H1 (cell line): ENCODE measurements around the gene HNF4A. TPM values are rescaled to one million over a fixed set of nuclear protein-coding genes. Genes with fewer than 3 reads are reported as not detected.

Experiments
- CTCF ChIA-PET: fragments of 300-600 bp; sonication (Branson Sonifier 250); formaldehyde crosslinking; loops from one replicate; lab custom pipeline; 2021; ENCODE audit not compliant: partially characterized antibody; lab: Charles Lee
- POLR2A ChIA-PET: fragments of 300-600 bp; sonication (Branson Sonifier 250); formaldehyde crosslinking; loops from one replicate; lab custom pipeline; 2021; ENCODE audit warnings: inconsistent platforms; ENCODE audit not compliant: partially characterized antibody; lab: Charles Lee
- DNase-seq, 2 experiments: peaks; one replicate each; pipeline versions ENCODE4 v3.0.0 to v3.0.0-alpha.2; 2010 to 2022; ENCODE audit warnings: low spot score in 2 of 2, low read depth in 1 of 2, mixed read lengths in 1 of 2
- FAIRE-seq: peaks from 2 replicates; lab custom pipeline; 2011; peaks lifted over from hg19 to GRCh38; lab: Jason Lieb, UNC
- H2AFZ ChIP-seq: 2 replicates; pipeline ENCODE4 v1.8.1; 2012; ENCODE audit warnings: low read length, inconsistent platforms
- H2AK5ac ChIP-seq: 2 replicates; pipeline ENCODE4 v1.6.1; 2013; ENCODE audit warnings: low read depth, low read length
- H2BK120ac ChIP-seq: replicated peaks from 2 replicates; pipeline ENCODE3; 2013; ENCODE audit warnings: low read depth, low read length, inconsistent platforms
- H2BK12ac ChIP-seq: 2 replicates; pipeline ENCODE4 v1.6.1; 2013; ENCODE audit warnings: low read depth, low read length
- H2BK15ac ChIP-seq: 2 replicates; pipeline ENCODE4 v1.6.1; 2013; ENCODE audit warnings: low read length
- H2BK20ac ChIP-seq: 2 replicates; pipeline ENCODE4 v1.6.1; 2013; ENCODE audit warnings: low read length
- H2BK5ac ChIP-seq: 2 replicates; pipeline ENCODE4 v1.6.1; 2013; ENCODE audit warnings: low read depth, low read length
- H3K14ac ChIP-seq: 2 replicates; pipeline ENCODE4 v1.6.1; 2013; ENCODE audit warnings: inconsistent platforms; ENCODE audit not compliant: insufficient read length
- H3K18ac ChIP-seq: 2 replicates; pipeline ENCODE4 v1.6.1; 2013; ENCODE audit warnings: low read length; ENCODE audit errors: extremely low read depth
- H3K23ac ChIP-seq: 2 replicates; pipeline ENCODE4 v1.6.1; 2013; ENCODE audit warnings: inconsistent platforms; ENCODE audit not compliant: insufficient read length
- H3K23me2 ChIP-seq: 2 replicates; pipeline ENCODE4 v1.6.1; 2013; ENCODE audit warnings: low read depth, low read length
- H3K27ac ChIP-seq: 2 replicates; pipeline ENCODE4 v1.6.1; 2011; ENCODE audit warnings: low read depth, low read length, inconsistent platforms
- H3K27me3 ChIP-seq, 4 experiments: replicated peaks in 1 of 4; 1 replicate in 1 of 4; 2 replicates in 3 of 4; pipeline versions ENCODE4 v1.6.1 to v1.8.1; 2011 to 2013; ENCODE audit warnings: low read length in 3 of 4, mild to moderate bottlenecking in 3 of 4, inconsistent platforms in 2 of 4, mixed read lengths in 2 of 4, moderate library complexity in 1 of 4; ENCODE audit not compliant: control insufficient read depth in 3 of 4, insufficient read depth in 3 of 4; ENCODE audit errors: extremely low read depth in 1 of 4
- H3K36me3 ChIP-seq, 4 experiments: 2 replicates each; pipeline versions ENCODE4 v1.6.1 to v1.8.1; 2011 to 2013; ENCODE audit warnings: mild to moderate bottlenecking in 4 of 4, low read length in 3 of 4, moderate library complexity in 2 of 4, control low read depth in 1 of 4, inconsistent platforms in 1 of 4; ENCODE audit not compliant: insufficient read depth in 4 of 4, control insufficient read depth in 2 of 4
- H3K4ac ChIP-seq: replicated peaks from 2 replicates; pipeline ENCODE3; 2013; ENCODE audit warnings: low read length, low read depth, mixed read lengths, inconsistent platforms; ENCODE audit not compliant: insufficient read length
- H3K4me1 ChIP-seq, 4 experiments: replicated peaks in 1 of 4; 1 replicate in 1 of 4; 2 replicates in 3 of 4; pipeline versions ENCODE4 v1.6.1 to v1.8.1; 2011 to 2013; ENCODE audit warnings: low read length in 3 of 4, inconsistent platforms in 2 of 4, mixed read lengths in 1 of 4; ENCODE audit not compliant: insufficient read depth in 4 of 4, control insufficient read depth in 3 of 4
- H3K4me2 ChIP-seq, 2 experiments: 2 replicates each; pipeline versions ENCODE4 v1.6.1 to v1.8.1; 2011 to 2013; ENCODE audit warnings: low read depth in 2 of 2, low read length in 2 of 2, control low read depth in 1 of 2, inconsistent platforms in 1 of 2, mild to moderate bottlenecking in 1 of 2; ENCODE audit not compliant: insufficient read depth in 1 of 2
- H3K4me3 ChIP-seq, 4 experiments: fragments of 200-600, 300-600 bp in 1 of 4; sonication (generic), shearing (Covaris generic), sonication (Bioruptor Twin) in 1 of 4; 2 replicates each; pipeline versions ENCODE4 v1.5.1 to v1.8.1; 2011 to 2016; ENCODE audit warnings: low read length in 4 of 4, low read depth in 3 of 4, control low read depth in 2 of 4, inconsistent platforms in 2 of 4, mild to moderate bottlenecking in 2 of 4, mixed read lengths in 1 of 4, moderate library complexity in 1 of 4; ENCODE audit not compliant: insufficient read depth in 2 of 4; ENCODE audit errors: extremely low read depth in 1 of 4
- H3K56ac ChIP-seq: replicated peaks from 2 replicates; pipeline ENCODE3; 2013; ENCODE audit warnings: low read depth, mild to moderate bottlenecking, mixed read lengths, low read length, inconsistent platforms; ENCODE audit not compliant: insufficient read length
- H3K79me1 ChIP-seq: 2 replicates; pipeline ENCODE4 v1.6.1; 2013; ENCODE audit warnings: low read depth, low read length, control low read depth
- H3K79me2 ChIP-seq, 2 experiments: 2 replicates each; pipeline versions ENCODE4 v1.6.1 to v1.8.1; 2012 to 2013; ENCODE audit warnings: low read length in 2 of 2, mild to moderate bottlenecking in 2 of 2, inconsistent platforms in 1 of 2; ENCODE audit not compliant: insufficient read depth in 2 of 2, control insufficient read depth in 1 of 2
- H3K9ac ChIP-seq, 4 experiments: replicated peaks in 1 of 4; 1 replicate in 1 of 4; 2 replicates in 3 of 4; pipeline versions ENCODE4 v1.6.1 to v1.8.1; 2011 to 2013; ENCODE audit warnings: low read depth in 3 of 4, low read length in 3 of 4, control low read depth in 2 of 4, mild to moderate bottlenecking in 2 of 4, moderate library complexity in 2 of 4, inconsistent platforms in 1 of 4; ENCODE audit errors: extremely low read depth in 1 of 4
- H3K9me3 ChIP-seq, 2 experiments: 2 replicates each; pipeline versions ENCODE4 v1.6.1 to v1.8.1; 2012 to 2013; ENCODE audit warnings: mild to moderate bottlenecking in 2 of 2, moderate library complexity in 2 of 2, control low read depth in 1 of 2, inconsistent platforms in 1 of 2, low read depth in 1 of 2, low read length in 1 of 2, mixed read lengths in 1 of 2; ENCODE audit not compliant: insufficient read depth in 2 of 2
- H4K20me1 ChIP-seq, 2 experiments: replicated peaks in 1 of 2; 2 replicates each; pipeline versions ENCODE3 to v1.8.1; 2011 to 2013; ENCODE audit warnings: inconsistent platforms in 2 of 2, low read length in 2 of 2, mild to moderate bottlenecking in 1 of 2; ENCODE audit not compliant: insufficient read depth in 2 of 2, control insufficient read depth in 1 of 2
- H4K5ac ChIP-seq: 2 replicates; pipeline ENCODE4 v1.6.1; 2013; ENCODE audit warnings: low read length, low read depth, mixed read lengths, inconsistent platforms; ENCODE audit not compliant: insufficient read length
- H4K8ac ChIP-seq: 2 replicates; pipeline ENCODE4 v1.8.0; 2013; ENCODE audit warnings: mild to moderate bottlenecking, moderate library complexity, low read length, inconsistent platforms; ENCODE audit not compliant: insufficient read depth; ENCODE audit errors: extremely low read depth
- H4K91ac ChIP-seq: replicated peaks from 2 replicates; pipeline ENCODE3; 2013; ENCODE audit warnings: low read length, mixed read lengths, inconsistent platforms; ENCODE audit not compliant: insufficient read length
- EGR1 ChIP-seq: IDR thresholded peaks from 2 replicates; pipeline ENCODE4 v1.6.1; 2011; ENCODE audit warnings: low read depth, low read length, borderline replicate concordance
- EZH2 ChIP-seq: fragments of 200-600 bp; sonication (generic); IDR thresholded peaks from 2 replicates; pipeline ENCODE4 v1.7.1; 2012; ENCODE audit warnings: low read depth, mild to moderate bottlenecking, moderate library complexity, low read length, inconsistent platforms; ENCODE audit not compliant: severe bottlenecking
- GABPA ChIP-seq: IDR thresholded peaks from 2 replicates; pipeline ENCODE4 v1.6.1; 2011; ENCODE audit warnings: mild to moderate bottlenecking, low read length, moderate library complexity, borderline replicate concordance; ENCODE audit not compliant: insufficient read depth
- JUND ChIP-seq: IDR thresholded peaks from 2 replicates; pipeline ENCODE4 v1.6.1; 2011; ENCODE audit warnings: mild to moderate bottlenecking, improper control_type of control experiment, low read length
- KDM4A ChIP-seq: IDR thresholded peaks from one replicate; pipeline ENCODE4 v1.7.1; 2012; ENCODE audit warnings: low read depth, mild to moderate bottlenecking, moderate library complexity, low read length, inconsistent platforms; ENCODE audit not compliant: severe bottlenecking
- MAFK ChIP-seq: IDR thresholded peaks from 2 replicates; pipeline ENCODE4 v1.6.1; 2012; ENCODE audit warnings: low read depth, mild to moderate bottlenecking, improper control_type of control experiment, low read length
- SIRT6 ChIP-seq: IDR thresholded peaks from one replicate; pipeline ENCODE4 v1.7.1; 2012; ENCODE audit warnings: low read length, inconsistent platforms
- ZNF274 ChIP-seq: IDR thresholded peaks from 2 replicates; pipeline ENCODE4 v1.7.0; 2012; ENCODE audit warnings: low read length, borderline replicate concordance; ENCODE audit errors: extremely low read depth
- WGBS, 2 experiments: shearing (Covaris generic) in 1 of 2; methylation state at CpG; one replicate each; pipeline versions ENCODE4 v1.1.6 to v1.1.7; 2013 to 2015; ENCODE audit warnings: low lambda C conversion rate in 2 of 2, mixed read lengths in 2 of 2, inconsistent platforms in 1 of 2, low coverage in 1 of 2, missing lambda C conversion rate in 1 of 2; ENCODE audit not compliant: insufficient replicate concordance in 2 of 2, insufficient coverage in 1 of 2, insufficient read length in 1 of 2; ENCODE audit errors: extremely low coverage in 1 of 2, missing lambda C conversion rate in 1 of 2; 5-methylcytosine and 5-hydroxymethylcytosine counted together
- polyA plus RNA-seq, 7 experiments: library from polyadenylated mRNA; depleted of rRNA in 3 of 7; stranded (reverse) in 5 of 7; unstranded in 2 of 7; fragments of >200 nt in 5 of 7; fragments of 200-250 nt in 2 of 7; gene quantifications; 1 replicate in 5 of 7; 2 replicates in 1 of 7; 4 replicates in 1 of 7; pipeline versions ENCODE4 v1.2.1 to v1.2.3, GENCODE V29; 2011 to 2013; ENCODE audit warnings: missing spikeins in 2 of 7, mixed read lengths in 2 of 7
- total RNA-seq: library from RNA; stranded (reverse); fragmentation: NEBNext Ultra II Directional; extraction: Animal tissue kit (Norgen Biotek cat#: 25700); gene quantifications from 2 replicates; pipeline ENCODE4 v1.2.1, GENCODE V29; 2021
- TF ChIP-seq, protein P1 (sequence below): IDR thresholded peaks from 2 replicates; pipeline ENCODE4 v1.6.1; 2012; ENCODE audit warnings: inconsistent platforms
- TF ChIP-seq, protein P2 (sequence below): IDR thresholded peaks from 2 replicates; pipeline ENCODE4 v1.6.1; 2011; ENCODE audit warnings: low read depth, mild to moderate bottlenecking, low read length; ENCODE audit not compliant: insufficient read depth

HNF4A gene
- total and polyA plus RNA-seq, 2 of the 8 experiments (the other 6 are each of a cell fraction or from before 2014, with no cell fraction given): 0.03 TPM; not detected in 1

DNA sequence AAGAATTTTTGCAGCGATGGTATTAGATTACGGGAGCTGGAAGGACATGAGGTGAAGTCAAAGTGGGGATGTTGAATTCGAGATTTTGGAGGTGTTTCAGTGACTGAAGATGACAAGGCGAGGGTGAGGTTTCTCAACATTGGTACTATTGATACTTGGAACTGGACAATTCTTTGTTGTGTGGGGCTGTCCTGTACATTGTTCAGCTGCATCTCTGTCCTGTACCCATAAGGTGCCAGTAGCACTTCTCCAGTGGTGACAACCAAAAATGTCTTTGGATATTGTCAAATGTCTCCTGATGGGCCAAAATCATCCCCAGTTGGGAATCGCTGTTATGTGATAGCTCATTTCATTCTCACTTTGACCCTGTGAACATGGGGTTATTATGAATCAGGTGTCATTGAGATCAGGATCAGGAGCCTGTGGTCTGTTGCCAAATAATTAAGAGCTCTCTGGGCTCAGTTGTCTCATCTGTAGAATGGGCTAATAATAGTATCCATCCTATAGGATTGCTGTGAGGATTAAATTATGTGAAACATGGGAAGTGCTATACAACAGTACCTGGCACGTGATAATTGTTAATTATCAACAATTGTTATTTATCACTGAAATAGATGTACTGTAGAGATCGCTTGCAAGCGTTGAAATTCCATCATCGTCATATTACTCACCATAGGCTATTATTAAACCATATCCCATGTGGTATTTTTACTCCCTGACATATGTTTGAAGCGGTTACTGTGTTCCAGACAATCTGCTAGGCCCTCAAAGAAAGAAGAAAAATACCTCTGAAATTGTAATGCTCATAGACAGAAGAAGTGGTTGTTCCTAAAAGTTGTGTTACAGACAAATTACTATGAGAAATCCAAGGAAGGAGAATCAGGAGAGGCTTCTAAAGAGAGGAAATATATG lies 71.6 kb downstream of the HNF4A start:
- CTCF ChIA-PET: interaction anchor here (0.7 to 1.8 kb wide), 7 partner anchors 8 to 192 kb away, joined by 3 to 4 read pairs (median 3); no protein-coding TSS in a partner anchor
- H2AFZ ChIP-seq: no peak overlapping the region
- 76% methylated on average over 10 of the region's 10 CpGs; no CpG with 5 or more reads in 1 of the 2 experiments for WGBS, 2 experiments

More for the DNA sequence above, 71.6 kb downstream of the HNF4A start:
- Histone ChIP-seq H3K9ac (no peak overlapping the region), H2BK20ac (no peak overlapping the region), H2BK12ac (no peak overlapping the region), H3K56ac (no peak overlapping the region), H4K91ac (no peak overlapping the region), H4K20me1 (no peaks in the 10 kb centered on the region), H3K27me3 (0 out of 7 replicates have a peak, but pooled peaks cover 0 to 4% (median 0%) of the 10 kb centered on the region in 4 experiments), H3K4ac (no peak overlapping the region), H3K14ac (no peak overlapping the region), H2BK15ac (no peak overlapping the region), H2AK5ac (no peak overlapping the region), H3K27ac (no peak overlapping the region), H2BK120ac (no peak overlapping the region), H3K18ac (no peak overlapping the region), H4K8ac (no peak overlapping the region), H3K79me2 (no peaks in the 10 kb centered on the region), H3K4me1 (0 out of 7 replicates have a peak, but pooled peaks cover 0 to 2% (median 0%) of the 10 kb centered on the region in 4 experiments), H3K4me2 (no peak overlapping the region), H4K5ac (no peak overlapping the region), H2BK5ac (no peak overlapping the region), H3K36me3 (no peaks in the 10 kb centered on the region), H3K4me3 (no peak overlapping the region), H3K23ac (no peak overlapping the region), H3K23me2 (no peaks in the 10 kb centered on the region), H3K79me1 (no peaks in the 10 kb centered on the region), H3K9me3 (no peaks in the 10 kb centered on the region)
- no peak for DNase-seq
- POLR2A ChIA-PET: interaction anchor here (0.8 kb wide), 1 partner anchor 135 kb away, joined by 3 read pairs; no protein-coding TSS in a partner anchor
- no peak for FAIRE-seq
- TF ChIP-seq KDM4A (no peak), ZNF274 (no peak), GABPA (no peak), EGR1 (no peak), SIRT6 (no peak), JUND (no peak), EZH2 (no peak), MAFK (no peak)
- TF ChIP-seq, protein P1, sequence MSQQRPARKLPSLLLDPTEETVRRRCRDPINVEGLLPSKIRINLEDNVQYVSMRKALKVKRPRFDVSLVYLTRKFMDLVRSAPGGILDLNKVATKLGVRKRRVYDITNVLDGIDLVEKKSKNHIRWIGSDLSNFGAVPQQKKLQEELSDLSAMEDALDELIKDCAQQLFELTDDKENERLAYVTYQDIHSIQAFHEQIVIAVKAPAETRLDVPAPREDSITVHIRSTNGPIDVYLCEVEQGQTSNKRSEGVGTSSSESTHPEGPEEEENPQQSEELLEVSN: no peak
- TF ChIP-seq, protein P2, sequence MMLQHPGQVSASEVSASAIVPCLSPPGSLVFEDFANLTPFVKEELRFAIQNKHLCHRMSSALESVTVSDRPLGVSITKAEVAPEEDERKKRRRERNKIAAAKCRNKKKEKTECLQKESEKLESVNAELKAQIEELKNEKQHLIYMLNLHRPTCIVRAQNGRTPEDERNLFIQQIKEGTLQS: no peak
